22Rv1 (cell line): ENCODE results near the gene ZNF792.
"Not testable (repeated sequence)": the region's sequence is repeated elsewhere in the genome, so short reads cannot be mapped to it uniquely, and the experiment has no call there.

Source experiments
- H3K27ac ChIP-seq: fragments of 450-650 bp; 2 replicates; pipeline ENCODE4 v1.5.1; 2017
- CTCF ChIP-seq: fragments of 450-650 bp; IDR thresholded peaks from 2 replicates; pipeline ENCODE4 v1.5.1; 2017; ENCODE audit warnings: mild to moderate bottlenecking
- ZFX ChIP-seq: fragments of 450-650 bp; IDR thresholded peaks from 2 replicates; pipeline ENCODE4 v1.6.1; 2017; ENCODE audit warnings: antibody characterized with exemption, borderline replicate concordance

Gene ZNF792

GRCh38 chr19:34918190-34918589 lies 45.8 kb downstream of the ZNF792 start:
- no peak overlapping the region for H3K27ac ChIP-seq
- TF ChIP-seq ZFX = no peak
- TF ChIP-seq CTCF = no peak

- H3K27ac ChIP-seq = not testable (repeated sequence)
Observed at GRCh38 chr19:34917144-34917543, 46.9 kb downstream of the ZNF792 start.

- H3K27ac ChIP-seq = no peak overlapping the region
- TF ChIP-seq ZFX (no peak), CTCF (no peak)
Observed at GRCh38 chr19:34910770-34911169, 53.3 kb downstream of the ZNF792 start.
